Fibroblast of mammary gland (primary cell): ENCODE measurements around the gene CEP97.

Experiments used
- DNase-seq: peaks from one replicate; pipeline ENCODE4 v3.0.0-alpha.2; 2010; ENCODE audit warnings: low read depth
- H3K4me3 ChIP-seq: 2 replicates; pipeline ENCODE4 v1.5.1; 2011; ENCODE audit warnings: low read depth, mild to moderate bottlenecking, low read length, moderate library complexity; ENCODE audit not compliant: control insufficient read depth
- CTCF ChIP-seq: conservative IDR thresholded peaks from 2 replicates; pipeline ENCODE4 v1.5.1; 2011; ENCODE audit warnings: low read depth, low read length, inconsistent platforms; ENCODE audit not compliant: control insufficient read depth, insufficient read depth

CEP97 gene

GRCh38 chr3:101780661-101781060 lies 56.2 kb downstream of the CEP97 start:
- peak; percentile 86 for DNase-seq

GRCh38 chr3:101781166-101781565 lies 56.8 kb downstream of the CEP97 start:
- DNase-seq: peak; percentile 14
- peak overlapping the region; percentile 37 for H3K4me3 ChIP-seq
- TF ChIP-seq CTCF: no peak

More at GRCh38 chr3:101780661-101781060, 56.2 kb downstream of the CEP97 start:
- peak overlapping the region; percentile 88 for H3K4me3 ChIP-seq
- TF ChIP-seq CTCF: no peak

- TF ChIP-seq CTCF: no peak
- no peak overlapping the region for H3K4me3 ChIP-seq
- DNase-seq: no peak
Measured at GRCh38 chr3:101784855-101785613, 60.6 kb downstream of the CEP97 start.

GRCh38 chr3:101791778-101792177 lies 67.4 kb downstream of the CEP97 start:
- no peak overlapping the region for H3K4me3 ChIP-seq
- DNase-seq: no peak
- TF ChIP-seq CTCF: no peak

- H3K4me3 ChIP-seq: no peak overlapping the region
- DNase-seq: peak; percentile 3
- no peak for TF ChIP-seq CTCF
Measured at GRCh38 chr3:101796077-101796680, 71.8 kb downstream of the CEP97 start.

- no peak for TF ChIP-seq CTCF
- DNase-seq: no peak
- H3K4me3 ChIP-seq: no peak overlapping the region
Measured at GRCh38 chr3:101801174-101801573, 76.8 kb downstream of the CEP97 start.

GRCh38 chr3:101802179-101802578 lies 77.8 kb downstream of the CEP97 start:
- H3K4me3 ChIP-seq: no peak overlapping the region
- no peak for DNase-seq
- TF ChIP-seq CTCF: no peak
